GM21390 (cell line): ENCODE results near the gene PALLD.
"Not testable (repeated sequence)": the region's sequence is repeated elsewhere in the genome, so short reads cannot be mapped to it uniquely, and the experiment has no call there.

Source experiments
- ATAC-seq: cut with Tn5 transposase; IDR thresholded peaks from one replicate; pipeline ENCODE4 v1.9.1; 2021; ENCODE audit not compliant: unreplicated experiment

PALLD gene

GRCh38 chr4:168919706-168920324 is 423.0 kb downstream of the PALLD start:
- no peak for ATAC-seq

GRCh38 chr4:168920441-168921065 is 423.7 kb downstream of the PALLD start:
- ATAC-seq = no peak

GRCh38 chr4:168923526-168924194 is 426.8 kb downstream of the PALLD start:
- peak; percentile 84 for ATAC-seq

- ATAC-seq = no peak
Measured at GRCh38 chr4:168924667-168925066, 427.8 kb downstream of the PALLD start.

- no peak for ATAC-seq
Measured at GRCh38 chr4:168925789-168926490, 429.1 kb downstream of the PALLD start.

GRCh38 chr4:168928346-168928745 is 431.5 kb downstream of the PALLD start:
- ATAC-seq = no peak

GRCh38 chr4:168928875-168929274 is 432.0 kb downstream of the PALLD start:
- ATAC-seq = no peak

- ATAC-seq = no peak
Measured at GRCh38 chr4:168930413-168931196, 433.8 kb downstream of the PALLD start.

- no peak for ATAC-seq
Measured at GRCh38 chr4:168931215-168931650, 434.4 kb downstream of the PALLD start.

- no peak for ATAC-seq
Measured at GRCh38 chr4:168932138-168932537, 435.3 kb downstream of the PALLD start.

GRCh38 chr4:168933423-168933822 is 436.6 kb downstream of the PALLD start:
- ATAC-seq = no peak

- not testable (repeated sequence) for ATAC-seq
Measured at GRCh38 chr4:168937473-168937872, 440.6 kb downstream of the PALLD start.

GRCh38 chr4:168942985-168943384 is 446.1 kb downstream of the PALLD start:
- ATAC-seq = no peak

GRCh38 chr4:168945291-168945690 is 448.4 kb downstream of the PALLD start:
- ATAC-seq = no peak

- ATAC-seq = not testable (repeated sequence)
Measured at GRCh38 chr4:168952821-168953246, 456.0 kb downstream of the PALLD start.

GRCh38 chr4:168955674-168956073 is 458.8 kb downstream of the PALLD start:
- ATAC-seq = no peak

- no peak for ATAC-seq
Measured at GRCh38 chr4:168960716-168961115, 463.9 kb downstream of the PALLD start.

- no peak for ATAC-seq
Measured at GRCh38 chr4:168972596-168972995, 475.7 kb downstream of the PALLD start.
